HL-60 (cell line): Measurements from ENCODE around the gene TRMT61A.

Source experiments
- CTCF ChIP-seq: IDR thresholded peaks from one replicate; pipeline ENCODE4 v1.5.1; 2011; ENCODE audit warnings: low read length, control low read depth, inconsistent platforms; ENCODE audit not compliant: insufficient read depth
- POLR2AphosphoS5 ChIP-seq: IDR thresholded peaks from 2 replicates; pipeline ENCODE4 v1.6.1; 2012; ENCODE audit warnings: low read depth

- TF ChIP-seq CTCF: no peak
- TF ChIP-seq POLR2AphosphoS5: no peak
Measured at GRCh38 chr14:103488071-103488470, 40.9 kb upstream of the TRMT61A start.
